Fibroblast of lung (primary cell): ENCODE measurements around the gene EXTL1.

Source experiments
- EZH2 ChIP-seq: IDR thresholded peaks from 2 replicates; pipeline ENCODE4 v1.5.1; 2012; ENCODE audit warnings: low read length, control low read depth, mild to moderate bottlenecking; ENCODE audit errors: missing control alignments
- TF ChIP-seq, protein P1 (sequence below), 2 donors: IDR thresholded peaks in 1 of 2; conservative IDR thresholded peaks in 1 of 2; 1 replicate in 1 of 2; 2 replicates in 1 of 2; pipeline ENCODE4 v1.5.1; 2011 to 2012; ENCODE audit warnings: low read length in 2 of 2, control low read depth in 1 of 2, inconsistent platforms in 1 of 2, low read depth in 1 of 2, mild to moderate bottlenecking in 1 of 2

DNA sequence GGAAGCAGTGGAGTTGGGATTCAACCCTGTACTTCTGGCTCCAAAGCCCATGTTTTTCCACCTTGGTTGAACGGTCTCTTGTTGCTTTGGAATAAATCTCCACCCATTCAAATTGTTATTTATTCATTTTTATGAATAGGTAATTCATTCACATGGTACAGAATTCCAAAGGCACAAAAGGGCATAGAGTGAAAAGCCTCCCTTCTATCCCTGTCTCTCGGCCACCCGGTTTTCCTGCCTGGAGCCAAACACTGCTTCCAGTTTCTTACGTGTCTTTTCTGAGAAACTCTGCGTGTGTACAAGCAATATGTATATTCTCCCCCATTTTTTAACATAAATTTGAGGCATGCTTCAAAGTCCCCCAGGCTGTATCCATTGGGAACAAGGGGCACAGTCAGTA is 3.9 kb downstream of the EXTL1 start:
- TF ChIP-seq, protein P1, sequence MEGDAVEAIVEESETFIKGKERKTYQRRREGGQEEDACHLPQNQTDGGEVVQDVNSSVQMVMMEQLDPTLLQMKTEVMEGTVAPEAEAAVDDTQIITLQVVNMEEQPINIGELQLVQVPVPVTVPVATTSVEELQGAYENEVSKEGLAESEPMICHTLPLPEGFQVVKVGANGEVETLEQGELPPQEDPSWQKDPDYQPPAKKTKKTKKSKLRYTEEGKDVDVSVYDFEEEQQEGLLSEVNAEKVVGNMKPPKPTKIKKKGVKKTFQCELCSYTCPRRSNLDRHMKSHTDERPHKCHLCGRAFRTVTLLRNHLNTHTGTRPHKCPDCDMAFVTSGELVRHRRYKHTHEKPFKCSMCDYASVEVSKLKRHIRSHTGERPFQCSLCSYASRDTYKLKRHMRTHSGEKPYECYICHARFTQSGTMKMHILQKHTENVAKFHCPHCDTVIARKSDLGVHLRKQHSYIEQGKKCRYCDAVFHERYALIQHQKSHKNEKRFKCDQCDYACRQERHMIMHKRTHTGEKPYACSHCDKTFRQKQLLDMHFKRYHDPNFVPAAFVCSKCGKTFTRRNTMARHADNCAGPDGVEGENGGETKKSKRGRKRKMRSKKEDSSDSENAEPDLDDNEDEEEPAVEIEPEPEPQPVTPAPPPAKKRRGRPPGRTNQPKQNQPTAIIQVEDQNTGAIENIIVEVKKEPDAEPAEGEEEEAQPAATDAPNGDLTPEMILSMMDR (conservative IDR thresholded peaks at IDR 0.05 in 1 of 2, IDR thresholded peaks at IDR 0.05 in 1 of 2; ENCODE audit: low read depth in 1 of 2, low read length in 2 of 2) = no peak
- no peak for TF ChIP-seq EZH2
